Upper lobe of left lung (tissue), 6 donors: Measurements from ENCODE around the gene HERC4. TPM values are rescaled to one million over a fixed set of nuclear protein-coding genes. Genes with fewer than 3 reads are reported as not detected.

Experiments
- ATAC-seq, 2 donors: fragments of 200-7000 bp; cut with Tn5 transposase; one replicate each; pipeline ENCODE4 v1.9.1; 2022; ENCODE audit warnings: mild to moderate bottlenecking in 2 of 2, moderate library complexity in 2 of 2; ENCODE audit not compliant: low FRiP score in 2 of 2
- DNase-seq, 2 donors: peaks; one replicate each; pipeline ENCODE4 v3.0.0-alpha.2; 2019 to 2020
- H3K27ac ChIP-seq, 4 donors: fragments of 200-600 bp; sonication (generic); one replicate each; pipeline ENCODE4 v1.5.1; 2016 to 2019
- H3K27me3 ChIP-seq, 4 donors: fragments of 200-600 bp; sonication (generic); one replicate each; pipeline ENCODE4 v1.5.1; 2017 to 2019
- H3K36me3 ChIP-seq, 4 donors: fragments of 200-600 bp; sonication (generic); one replicate each; pipeline ENCODE4 v1.5.1; 2016 to 2019
- H3K4me1 ChIP-seq, 4 donors: fragments of 200-600 bp; sonication (generic); one replicate each; pipeline ENCODE4 v1.5.1; 2018 to 2019
- H3K4me3 ChIP-seq, 4 donors: fragments of 200-600 bp; sonication (generic); one replicate each; pipeline ENCODE4 v1.5.1; 2017 to 2019; ENCODE audit warnings: mild to moderate bottlenecking in 2 of 4, moderate library complexity in 1 of 4
- H3K9me3 ChIP-seq, 4 donors: fragments of 200-600 bp; sonication (generic); one replicate each; pipeline ENCODE4 v1.5.1; 2018 to 2019
- EP300 ChIP-seq, 4 donors: sonication (generic); formaldehyde crosslinking; IDR thresholded peaks; one replicate each; pipeline ENCODE4 v1.5.1; 2017; ENCODE audit warnings: antibody characterized with exemption in 4 of 4, control low read depth in 2 of 4
- POLR2A ChIP-seq, 4 donors: fragments of 450-650 bp; IDR thresholded peaks; one replicate each; pipeline ENCODE4 v1.5.1; 2016 to 2017; ENCODE audit warnings: antibody characterized with exemption in 4 of 4, mild to moderate bottlenecking in 2 of 4
- POLR2AphosphoS5 ChIP-seq, 2 donors: sonication (generic); formaldehyde crosslinking; IDR thresholded peaks; one replicate each; pipeline ENCODE4 v1.5.1; 2017; ENCODE audit warnings: antibody characterized with exemption in 2 of 2
- WGBS, 2 donors: methylation state at CpG; one replicate each; pipeline ENCODE4 v1.1.5; 2017 to 2018; 5-methylcytosine and 5-hydroxymethylcytosine counted together
- total RNA-seq, 6 donors: library from RNA; depleted of rRNA in 4 of 6; stranded (reverse); fragments of >200 nt in 4 of 6; gene quantifications; one replicate each; pipeline versions ENCODE4 v1.1.0 to v1.2.1, GENCODE V29; 2016 to 2021
- TF ChIP-seq, protein P1 (sequence below), 6 experiments: fragments of 450-650 bp in 4 of 6; fragments of 200-600 bp in 2 of 6; sonication (generic) in 2 of 6; IDR thresholded peaks; one replicate each; pipeline ENCODE4 v1.5.1; 2016 to 2019; ENCODE audit warnings: antibody characterized with exemption in 6 of 6
- donor health status: DM: no; HTN: no; CAD: no; lungs with moderate emphysema.
- donor health status: DM: no; HTN: yes; CAD: no; lungs with severe emphysema.

HERC4 gene
- total RNA-seq, 6 donors from 2014 or later: 32.1 to 82.5 (median 46.7) TPM

DNA sequence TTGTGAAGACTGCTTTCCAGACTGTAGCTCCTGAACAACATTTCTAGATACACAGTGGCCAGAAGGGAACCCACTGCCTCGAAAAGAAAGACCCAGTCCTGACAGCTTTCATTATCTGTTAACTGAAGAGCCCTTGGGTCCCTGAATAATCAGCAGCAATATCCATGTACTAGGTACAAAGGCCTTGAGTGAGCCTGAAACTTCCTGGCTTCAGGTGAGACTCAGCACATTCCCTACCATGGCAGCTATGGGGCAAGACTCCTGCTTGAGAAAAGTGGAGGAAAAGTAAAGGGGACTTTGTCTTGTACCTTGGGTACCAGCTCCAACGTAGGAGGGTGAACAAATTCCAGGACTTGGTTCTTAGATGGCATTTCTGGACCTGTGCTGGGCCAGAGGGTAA lies 97.8 kb downstream of the HERC4 start:
- ATAC-seq (no peak), DNase-seq (no peak)
- Histone ChIP-seq H3K4me1 (no peaks in the 10 kb centered on the region), H3K36me3 (peaks cover 0 to 75% (median 25%) of the 10 kb centered on the region in 4 donors), H3K27me3 (no peaks in the 10 kb centered on the region), H3K9me3 (no peaks in the 10 kb centered on the region), H3K27ac (no peak overlapping the region), H3K4me3 (no peak overlapping the region)
- WGBS, 2 donors: 92 to 100% methylated on average over 2 of the region's 2 CpGs
- TF ChIP-seq, protein P1, sequence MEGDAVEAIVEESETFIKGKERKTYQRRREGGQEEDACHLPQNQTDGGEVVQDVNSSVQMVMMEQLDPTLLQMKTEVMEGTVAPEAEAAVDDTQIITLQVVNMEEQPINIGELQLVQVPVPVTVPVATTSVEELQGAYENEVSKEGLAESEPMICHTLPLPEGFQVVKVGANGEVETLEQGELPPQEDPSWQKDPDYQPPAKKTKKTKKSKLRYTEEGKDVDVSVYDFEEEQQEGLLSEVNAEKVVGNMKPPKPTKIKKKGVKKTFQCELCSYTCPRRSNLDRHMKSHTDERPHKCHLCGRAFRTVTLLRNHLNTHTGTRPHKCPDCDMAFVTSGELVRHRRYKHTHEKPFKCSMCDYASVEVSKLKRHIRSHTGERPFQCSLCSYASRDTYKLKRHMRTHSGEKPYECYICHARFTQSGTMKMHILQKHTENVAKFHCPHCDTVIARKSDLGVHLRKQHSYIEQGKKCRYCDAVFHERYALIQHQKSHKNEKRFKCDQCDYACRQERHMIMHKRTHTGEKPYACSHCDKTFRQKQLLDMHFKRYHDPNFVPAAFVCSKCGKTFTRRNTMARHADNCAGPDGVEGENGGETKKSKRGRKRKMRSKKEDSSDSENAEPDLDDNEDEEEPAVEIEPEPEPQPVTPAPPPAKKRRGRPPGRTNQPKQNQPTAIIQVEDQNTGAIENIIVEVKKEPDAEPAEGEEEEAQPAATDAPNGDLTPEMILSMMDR (IDR thresholded peaks at IDR 0.05): no peak
- no peak for TF ChIP-seq POLR2AphosphoS5 (IDR thresholded peaks at IDR 0.05)
- TF ChIP-seq POLR2A (IDR thresholded peaks at IDR 0.05): no peak
- TF ChIP-seq EP300 (IDR thresholded peaks at IDR 0.05): no peak

DNA sequence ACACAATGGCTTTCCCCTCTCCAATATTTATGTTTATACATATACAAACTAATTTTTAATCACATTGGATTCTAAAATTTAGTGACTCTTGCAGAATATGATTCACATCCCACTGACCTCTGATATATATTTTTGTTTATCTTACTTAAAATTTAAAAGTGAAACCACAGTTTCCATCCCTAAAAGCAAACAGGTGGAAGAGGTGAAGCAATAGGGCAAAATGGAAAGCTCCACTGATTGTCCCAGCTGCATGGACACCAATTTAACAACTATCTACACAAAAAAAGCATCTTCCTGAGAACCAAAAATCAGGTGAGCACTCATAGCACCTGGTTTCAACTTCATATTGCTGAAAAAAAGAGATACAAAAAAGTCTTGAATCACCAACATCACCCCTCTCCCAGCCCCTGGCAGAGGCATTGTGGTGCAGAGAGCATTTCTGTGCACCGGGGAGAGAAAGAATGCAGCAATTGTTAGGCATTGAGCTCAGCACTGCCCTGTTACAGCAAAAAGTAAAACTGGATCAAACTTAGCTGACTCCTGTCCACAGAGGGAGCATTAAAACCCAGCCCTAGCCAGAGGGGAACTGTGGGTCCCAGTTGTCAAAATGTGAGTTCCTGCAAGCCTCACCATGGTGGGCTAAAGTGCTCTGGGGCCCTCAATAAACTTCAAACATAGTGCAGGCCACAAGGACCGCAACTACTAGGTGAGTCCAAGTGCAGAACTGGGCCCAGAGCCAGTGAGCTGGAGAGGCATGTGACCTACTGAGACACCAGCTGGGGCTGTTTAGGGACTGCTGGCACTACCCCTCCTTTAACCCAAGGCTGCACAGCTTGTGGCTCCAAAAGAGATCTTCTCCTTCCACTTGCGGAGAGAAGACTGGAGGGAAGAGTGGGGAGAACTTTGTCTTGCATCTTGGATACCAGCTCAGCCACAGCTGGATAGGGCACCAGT lies 98.5 kb downstream of the HERC4 start:
- peaks cover 0 to 82% (median 30%) of the 10 kb centered on the region in 4 donors for H3K36me3 ChIP-seq
- H3K4me3 ChIP-seq: no peak overlapping the region
- no peaks in the 10 kb centered on the region for H3K27me3 ChIP-seq
- no peak overlapping the region for H3K27ac ChIP-seq
- 74 to 79% methylated on average over 3 of the region's 3 CpGs for WGBS, 2 donors
- DNase-seq: peak in 1 of 2 donors; percentile 50
- H3K4me1 ChIP-seq: no peaks in the 10 kb centered on the region
- peaks cover 0 to 5% (median 4%) of the 10 kb centered on the region in 4 donors for H3K9me3 ChIP-seq
- ATAC-seq: peak in 1 of 2 donors; percentile 51
- TF ChIP-seq EP300 (IDR thresholded peaks at IDR 0.05) (no peak), POLR2AphosphoS5 (IDR thresholded peaks at IDR 0.05) (no peak), POLR2A (IDR thresholded peaks at IDR 0.05) (no peak)
- TF ChIP-seq, protein P1 (IDR thresholded peaks at IDR 0.05): no peak

DNA sequence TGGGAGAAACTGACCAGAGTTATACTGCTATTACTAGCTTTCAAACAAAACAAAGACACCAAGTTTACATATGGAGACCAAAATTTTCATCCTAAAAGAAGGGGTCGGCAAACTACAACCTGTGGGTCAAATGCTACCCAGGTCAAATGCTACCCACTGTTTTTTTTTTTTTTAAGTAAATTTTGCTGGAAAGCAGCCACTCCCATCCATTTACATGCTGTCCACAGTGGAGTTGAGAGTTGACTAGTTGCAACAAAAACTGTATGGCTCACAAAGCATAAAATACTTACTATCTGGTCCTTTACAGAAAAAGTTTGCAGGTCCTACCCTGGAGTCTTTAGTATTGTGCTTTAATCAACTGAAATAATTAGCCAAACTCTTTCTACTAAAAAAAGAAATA lies 99.2 kb downstream of the HERC4 start:
- H3K4me3 ChIP-seq: no peak overlapping the region
- H3K27me3 ChIP-seq: no peaks in the 10 kb centered on the region
- TF ChIP-seq POLR2AphosphoS5 (IDR thresholded peaks at IDR 0.05) (no peak), EP300 (IDR thresholded peaks at IDR 0.05) (no peak), POLR2A (IDR thresholded peaks at IDR 0.05) (no peak)
- TF ChIP-seq, protein P1 (IDR thresholded peaks at IDR 0.05): no peak
- no peak overlapping the region for H3K27ac ChIP-seq
- H3K36me3 ChIP-seq: peaks cover 0 to 79% (median 31%) of the 10 kb centered on the region in 4 donors
- H3K4me1 ChIP-seq: no peaks in the 10 kb centered on the region
- ATAC-seq (no peak), DNase-seq (no peak)
- 90 to 100% methylated on average over 1 of the region's 1 CpG for WGBS, 2 donors
- peaks cover 4 to 11% (median 9%) of the 10 kb centered on the region in 4 donors for H3K9me3 ChIP-seq

DNA sequence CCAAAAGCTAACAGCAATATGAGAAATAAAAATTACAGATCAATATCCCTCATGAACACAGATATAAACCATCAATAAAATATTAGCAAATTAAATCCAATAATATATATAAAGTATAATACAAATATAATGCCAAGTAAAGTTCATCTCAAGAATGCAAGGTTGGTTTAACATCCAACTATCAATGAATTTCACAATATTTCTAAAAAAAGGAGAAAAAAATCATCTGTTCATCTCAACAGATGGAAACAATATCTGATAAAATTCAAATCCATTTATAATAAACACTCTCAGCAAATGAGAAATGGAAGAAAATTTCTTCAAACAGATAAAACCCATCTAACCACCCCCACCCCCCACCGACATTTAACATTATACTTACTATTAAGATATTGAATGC lies 103.8 kb downstream of the HERC4 start:
- Histone ChIP-seq H3K4me1 (no peaks in the 10 kb centered on the region), H3K27me3 (no peaks in the 10 kb centered on the region), H3K9me3 (peaks cover 4 to 12% (median 9%) of the 10 kb centered on the region in 4 donors), H3K27ac (no peak overlapping the region), H3K4me3 (no peak overlapping the region), H3K36me3 (peaks cover 0 to 63% (median 11%) of the 10 kb centered on the region in 4 donors)
- TF ChIP-seq EP300 (IDR thresholded peaks at IDR 0.05) (no peak), POLR2A (IDR thresholded peaks at IDR 0.05) (no peak), POLR2AphosphoS5 (IDR thresholded peaks at IDR 0.05) (no peak)
- TF ChIP-seq, protein P1 (IDR thresholded peaks at IDR 0.05): no peak
- WGBS, 2 donors: 97 to 100% methylated on average over 1 of the region's 1 CpG
- DNase-seq (no peak), ATAC-seq (no peak)
